Hepatocyte (in vitro differentiated cells): ENCODE data around the gene SAMD4A.

Experiments used
- EZH2phosphoT487 ChIP-seq: fragments of 200-600 bp; sonication (generic); IDR thresholded peaks from one replicate; pipeline ENCODE4 v1.6.1; 2018; ENCODE audit warnings: antibody characterized with exemption, mild to moderate bottlenecking, low read depth, moderate library complexity; ENCODE audit not compliant: unreplicated experiment, severe bottlenecking
- TF ChIP-seq, protein P1 (sequence below): fragments of 200-600 bp; sonication (generic); IDR thresholded peaks from 2 replicates; pipeline ENCODE4 v1.5.1; 2016; ENCODE audit warnings: antibody characterized with exemption, mild to moderate bottlenecking; ENCODE audit not compliant: poor library complexity

DNA sequence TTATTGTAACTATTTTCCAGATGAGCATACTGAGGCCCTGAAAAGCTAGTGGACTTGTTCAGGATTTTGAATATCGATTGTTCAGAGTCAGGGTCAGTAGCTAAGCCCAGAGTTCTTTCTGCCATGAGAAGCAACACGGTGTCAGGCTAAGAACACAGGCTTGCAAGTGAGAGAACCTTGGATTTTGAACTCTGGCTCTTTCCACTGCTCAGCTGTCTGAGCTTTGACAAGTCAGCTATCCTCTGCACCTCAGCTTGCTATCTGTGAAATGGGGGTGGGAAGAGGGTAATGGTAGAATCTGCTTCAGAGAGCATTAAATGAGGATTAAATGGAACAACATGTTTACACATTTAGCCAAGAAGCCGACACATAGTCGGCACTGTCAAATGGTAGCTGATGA lies 157.2 kb downstream of the SAMD4A start:
- TF ChIP-seq, protein P1, sequence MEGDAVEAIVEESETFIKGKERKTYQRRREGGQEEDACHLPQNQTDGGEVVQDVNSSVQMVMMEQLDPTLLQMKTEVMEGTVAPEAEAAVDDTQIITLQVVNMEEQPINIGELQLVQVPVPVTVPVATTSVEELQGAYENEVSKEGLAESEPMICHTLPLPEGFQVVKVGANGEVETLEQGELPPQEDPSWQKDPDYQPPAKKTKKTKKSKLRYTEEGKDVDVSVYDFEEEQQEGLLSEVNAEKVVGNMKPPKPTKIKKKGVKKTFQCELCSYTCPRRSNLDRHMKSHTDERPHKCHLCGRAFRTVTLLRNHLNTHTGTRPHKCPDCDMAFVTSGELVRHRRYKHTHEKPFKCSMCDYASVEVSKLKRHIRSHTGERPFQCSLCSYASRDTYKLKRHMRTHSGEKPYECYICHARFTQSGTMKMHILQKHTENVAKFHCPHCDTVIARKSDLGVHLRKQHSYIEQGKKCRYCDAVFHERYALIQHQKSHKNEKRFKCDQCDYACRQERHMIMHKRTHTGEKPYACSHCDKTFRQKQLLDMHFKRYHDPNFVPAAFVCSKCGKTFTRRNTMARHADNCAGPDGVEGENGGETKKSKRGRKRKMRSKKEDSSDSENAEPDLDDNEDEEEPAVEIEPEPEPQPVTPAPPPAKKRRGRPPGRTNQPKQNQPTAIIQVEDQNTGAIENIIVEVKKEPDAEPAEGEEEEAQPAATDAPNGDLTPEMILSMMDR, result no peak
- no peak for TF ChIP-seq EZH2phosphoT487
